Hepatocyte (in vitro differentiated cells): ENCODE data around the gene ZKSCAN4.

Experiments
- EZH2 ChIP-seq: fragments of 200-600 bp; sonication (generic); IDR thresholded peaks from 2 replicates; pipeline ENCODE4 v1.6.1; 2016; ENCODE audit warnings: antibody characterized with exemption, mild to moderate bottlenecking, borderline replicate concordance
- EZH2phosphoT487 ChIP-seq: fragments of 200-600 bp; sonication (generic); IDR thresholded peaks from one replicate; pipeline ENCODE4 v1.6.1; 2018; ENCODE audit warnings: antibody characterized with exemption, mild to moderate bottlenecking, low read depth, moderate library complexity; ENCODE audit not compliant: unreplicated experiment, severe bottlenecking
- TF ChIP-seq, protein P1 (sequence below): fragments of 200-600 bp; sonication (generic); IDR thresholded peaks from 2 replicates; pipeline ENCODE4 v1.5.1; 2016; ENCODE audit warnings: antibody characterized with exemption, mild to moderate bottlenecking; ENCODE audit not compliant: poor library complexity

DNA sequence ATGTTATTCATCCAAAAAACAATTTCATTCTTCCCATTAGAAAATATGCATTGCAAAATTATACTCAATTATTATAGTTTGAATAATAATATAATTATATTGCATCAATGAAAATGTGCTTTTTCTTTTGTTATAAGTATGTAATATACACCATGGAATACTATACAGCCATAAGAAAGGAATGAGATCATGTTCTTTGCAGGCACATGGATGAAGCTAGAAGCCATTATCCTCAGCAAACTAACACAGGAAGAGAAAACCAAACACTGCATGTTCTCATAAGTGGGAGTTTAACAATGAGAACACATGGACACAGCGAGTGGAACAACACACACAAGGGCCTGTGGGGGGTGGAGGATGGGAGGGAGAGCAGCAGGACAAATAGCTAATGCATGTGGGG lies 5.0 kb upstream of the ZKSCAN4 start:
- TF ChIP-seq, protein P1, sequence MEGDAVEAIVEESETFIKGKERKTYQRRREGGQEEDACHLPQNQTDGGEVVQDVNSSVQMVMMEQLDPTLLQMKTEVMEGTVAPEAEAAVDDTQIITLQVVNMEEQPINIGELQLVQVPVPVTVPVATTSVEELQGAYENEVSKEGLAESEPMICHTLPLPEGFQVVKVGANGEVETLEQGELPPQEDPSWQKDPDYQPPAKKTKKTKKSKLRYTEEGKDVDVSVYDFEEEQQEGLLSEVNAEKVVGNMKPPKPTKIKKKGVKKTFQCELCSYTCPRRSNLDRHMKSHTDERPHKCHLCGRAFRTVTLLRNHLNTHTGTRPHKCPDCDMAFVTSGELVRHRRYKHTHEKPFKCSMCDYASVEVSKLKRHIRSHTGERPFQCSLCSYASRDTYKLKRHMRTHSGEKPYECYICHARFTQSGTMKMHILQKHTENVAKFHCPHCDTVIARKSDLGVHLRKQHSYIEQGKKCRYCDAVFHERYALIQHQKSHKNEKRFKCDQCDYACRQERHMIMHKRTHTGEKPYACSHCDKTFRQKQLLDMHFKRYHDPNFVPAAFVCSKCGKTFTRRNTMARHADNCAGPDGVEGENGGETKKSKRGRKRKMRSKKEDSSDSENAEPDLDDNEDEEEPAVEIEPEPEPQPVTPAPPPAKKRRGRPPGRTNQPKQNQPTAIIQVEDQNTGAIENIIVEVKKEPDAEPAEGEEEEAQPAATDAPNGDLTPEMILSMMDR, result no peak
- TF ChIP-seq EZH2phosphoT487 (no peak), EZH2 (no peak)
